ENCODE results near the gene NOS2.
"Not testable (repeated sequence)": the region's sequence is repeated elsewhere in the genome, so short reads cannot be mapped to it uniquely, and the experiment has no call there.

NOS2 gene

GRCh38 chr17:27800522-27800921 is at the start of gene NOS2:
NOS2 (minus strand) TSS chr17:27800529; CDS start chr17:27798809, 1,720 bp downstream.
- no peak within 1 kb of the TSS for H3K9ac ChIP-seq
- H3K4me1 ChIP-seq: 0 out of 2 replicates have a peak, but pooled peaks cover 5% of the 10 kb centered on the region
- H3K4me3 ChIP-seq: no peak within 1 kb of the TSS
- no peaks in the 10 kb centered on the region for H3K9me3 ChIP-seq
- TF ChIP-seq Cebpa-rat (IDR thresholded peaks at IDR 0.05): no peak
- no peaks in the 10 kb centered on the region for H4K20me1 ChIP-seq
- H3K27ac ChIP-seq: no peak within 1 kb of the TSS
- no peaks in the 10 kb centered on the region for H3K27me3 ChIP-seq
- H3K4me2 ChIP-seq: no peak within 1 kb of the TSS
- no peaks in the 10 kb centered on the region for H3K36me3 ChIP-seq

GRCh38 chr17:27849474-27850185 is 49.3 kb upstream of the NOS2 start:
- peaks cover 33% of the 10 kb centered on the region for H3K4me1 ChIP-seq

GRCh38 chr17:27848931-27849330 is 48.6 kb upstream of the NOS2 start:
- Histone ChIP-seq H3K27ac (no peak overlapping the region), H3K4me2 (no peak overlapping the region)
- no peak for TF ChIP-seq Cebpa-rat (IDR thresholded peaks at IDR 0.05)

More at GRCh38 chr17:27849474-27850185, 49.3 kb upstream of the NOS2 start:
- H3K9me3 ChIP-seq: peaks cover 10% of the 10 kb centered on the region
- H3K4me3 ChIP-seq: no peak overlapping the region
- H3K4me2 ChIP-seq: no peak overlapping the region
- H3K27ac ChIP-seq: no peak overlapping the region
- no peaks in the 10 kb centered on the region for H3K27me3 ChIP-seq
- no peak overlapping the region for H3K9ac ChIP-seq
- H4K20me1 ChIP-seq: no peaks in the 10 kb centered on the region
- H3K36me3 ChIP-seq: no peaks in the 10 kb centered on the region
- peak; percentile 48; the same call in 1 of the 2 replicates for TF ChIP-seq Cebpa-rat (IDR thresholded peaks at IDR 0.05)

GRCh38 chr17:27846808-27847307 is 46.5 kb upstream of the NOS2 start:
- H3K36me3 ChIP-seq, H3K27me3 ChIP-seq, H4K20me1 ChIP-seq: not testable (repeated sequence)
- Histone ChIP-seq H3K27ac (peak overlapping the region; percentile 83), H3K4me1 (peaks cover 35% of the 10 kb centered on the region), H3K9me3 (peaks cover 10% of the 10 kb centered on the region), H3K4me3 (peak overlapping the region; percentile 59), H3K9ac (peak overlapping the region; percentile 61; the same call in 1 of the 2 replicates), H3K4me2 (peak overlapping the region; percentile 77)

More at GRCh38 chr17:27848931-27849330, 48.6 kb upstream of the NOS2 start:
- Histone ChIP-seq H3K27me3 (no peaks in the 10 kb centered on the region), H3K9ac (no peak overlapping the region), H3K4me1 (peaks cover 35% of the 10 kb centered on the region), H3K4me3 (no peak overlapping the region), H4K20me1 (no peaks in the 10 kb centered on the region), H3K36me3 (no peaks in the 10 kb centered on the region), H3K9me3 (peaks cover 10% of the 10 kb centered on the region)

- peak overlapping the region; percentile 59 for H3K4me3 ChIP-seq
- peaks cover 10% of the 10 kb centered on the region for H3K9me3 ChIP-seq
- no peak for TF ChIP-seq Cebpa-rat (IDR thresholded peaks at IDR 0.05)
- peaks cover 35% of the 10 kb centered on the region for H3K4me1 ChIP-seq
- peak overlapping the region; percentile 83 for H3K27ac ChIP-seq
- H3K36me3 ChIP-seq: no peaks in the 10 kb centered on the region
- H3K9ac ChIP-seq: peak overlapping the region; percentile 61
- peak overlapping the region; percentile 77 for H3K4me2 ChIP-seq
- H4K20me1 ChIP-seq: no peaks in the 10 kb centered on the region
- no peaks in the 10 kb centered on the region for H3K27me3 ChIP-seq
Measured at GRCh38 chr17:27846042-27846655, 45.8 kb upstream of the NOS2 start.

- Histone ChIP-seq H3K4me1 (peaks cover 35% of the 10 kb centered on the region), H4K20me1 (no peaks in the 10 kb centered on the region), H3K27me3 (no peaks in the 10 kb centered on the region), H3K9ac (peak overlapping the region; percentile 61), H3K4me3 (peak overlapping the region; percentile 59; the same call in 1 of the 2 replicates), H3K36me3 (no peaks in the 10 kb centered on the region), H3K4me2 (peak overlapping the region; percentile 77), H3K27ac (peak overlapping the region; percentile 83), H3K9me3 (peaks cover 10% of the 10 kb centered on the region)
- no peak for TF ChIP-seq Cebpa-rat (IDR thresholded peaks at IDR 0.05)
Measured at GRCh38 chr17:27845264-27846041, 45.1 kb upstream of the NOS2 start.

- Histone ChIP-seq H3K9me3 (no peaks in the 10 kb centered on the region), H3K27me3 (no peaks in the 10 kb centered on the region), H3K27ac (no peak overlapping the region), H3K4me2 (no peak overlapping the region), H3K4me3 (no peak overlapping the region), H3K9ac (no peak overlapping the region), H3K4me1 (peaks cover 13% of the 10 kb centered on the region), H4K20me1 (no peaks in the 10 kb centered on the region), H3K36me3 (no peaks in the 10 kb centered on the region)
- TF ChIP-seq Cebpa-rat (IDR thresholded peaks at IDR 0.05): no peak
Measured at GRCh38 chr17:27840688-27841087, 40.4 kb upstream of the NOS2 start.

GRCh38 chr17:27840406-27840678 is 40.0 kb upstream of the NOS2 start:
- H3K36me3 ChIP-seq: not testable (repeated sequence)

GRCh38 chr17:27839571-27840405 is 39.5 kb upstream of the NOS2 start:
- not testable (repeated sequence) for H4K20me1 ChIP-seq, H3K4me1 ChIP-seq, H3K27ac ChIP-seq, H3K9me3 ChIP-seq, H3K27me3 ChIP-seq, H3K36me3 ChIP-seq, H3K9ac ChIP-seq, H3K4me2 ChIP-seq, H3K4me3 ChIP-seq

More at GRCh38 chr17:27840406-27840678, 40.0 kb upstream of the NOS2 start:
- H3K4me2 ChIP-seq, H3K27me3 ChIP-seq, H4K20me1 ChIP-seq, H3K4me3 ChIP-seq, H3K9me3 ChIP-seq, H3K4me1 ChIP-seq, H3K27ac ChIP-seq, H3K9ac ChIP-seq: not testable (repeated sequence)

GRCh38 chr17:27838607-27839006 is 38.3 kb upstream of the NOS2 start:
- not testable (repeated sequence) for H3K4me3 ChIP-seq, H3K9me3 ChIP-seq, H3K9ac ChIP-seq, H3K27ac ChIP-seq, H4K20me1 ChIP-seq, H3K4me2 ChIP-seq, H3K27me3 ChIP-seq, H3K36me3 ChIP-seq, H3K4me1 ChIP-seq

- not testable (repeated sequence) for H3K9ac ChIP-seq, H3K4me2 ChIP-seq, H3K9me3 ChIP-seq, H3K36me3 ChIP-seq, H4K20me1 ChIP-seq, H3K4me1 ChIP-seq, H3K4me3 ChIP-seq, H3K27me3 ChIP-seq, H3K27ac ChIP-seq
Measured at GRCh38 chr17:27837769-27838168, 37.4 kb upstream of the NOS2 start.

All from BLaER1 (cell line).